ENCODE results near the gene HOXD1.
A peak's percentile ranks its signal among the peaks of the same experiment; 100 is the strongest.

The HOXD1 gene

DNA sequence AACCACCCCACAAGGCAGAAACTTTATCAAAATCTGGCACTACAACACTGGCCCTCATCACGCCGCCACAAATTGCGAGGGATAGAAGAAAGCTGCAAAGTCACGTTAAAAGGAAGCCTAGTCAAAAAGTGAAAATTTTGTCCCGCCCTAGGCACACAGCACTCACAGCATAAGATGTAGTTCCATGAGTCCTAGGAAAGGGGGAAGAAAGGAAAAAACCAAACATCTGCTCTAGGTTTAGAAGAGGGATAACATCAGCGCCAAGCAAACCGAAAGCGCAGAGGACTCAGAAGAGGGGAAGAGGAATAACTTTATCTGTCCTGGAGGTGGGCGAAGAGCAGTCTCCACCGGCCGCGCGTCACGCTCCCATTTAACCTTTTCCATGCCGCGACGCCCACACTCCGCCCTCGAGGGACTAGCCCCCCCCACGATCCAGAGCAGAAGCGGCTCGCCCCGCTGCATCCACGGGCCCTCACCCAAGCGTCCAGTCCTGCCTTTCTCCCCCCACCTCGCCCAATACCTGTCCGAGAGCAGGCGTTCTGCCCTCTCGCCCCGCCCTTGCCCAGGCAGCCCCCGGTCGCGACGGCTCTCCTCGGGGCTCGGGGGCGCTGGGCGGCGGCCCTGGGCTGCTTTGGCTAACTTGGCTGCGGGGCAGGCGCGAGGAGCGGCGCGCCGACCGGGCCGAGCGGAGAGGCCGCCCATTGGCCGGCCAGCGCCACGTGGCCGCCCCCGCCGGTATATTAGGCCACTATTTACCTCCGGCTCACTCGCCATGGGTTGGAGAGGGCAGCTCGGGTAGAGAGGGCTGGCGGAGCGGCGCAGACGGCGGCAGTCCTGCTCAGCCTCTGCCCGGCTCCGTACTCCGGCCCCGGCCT is at the start of gene HOXD1:
Gene HOXD1 (plus strand): TSS at position 770 of the 875 bp plus-strand sequence. CDS start 134 bp downstream, outside the sequence.
- peak; percentile 8 for DNase-seq (ENCODE audit: low read depth)

DNA sequence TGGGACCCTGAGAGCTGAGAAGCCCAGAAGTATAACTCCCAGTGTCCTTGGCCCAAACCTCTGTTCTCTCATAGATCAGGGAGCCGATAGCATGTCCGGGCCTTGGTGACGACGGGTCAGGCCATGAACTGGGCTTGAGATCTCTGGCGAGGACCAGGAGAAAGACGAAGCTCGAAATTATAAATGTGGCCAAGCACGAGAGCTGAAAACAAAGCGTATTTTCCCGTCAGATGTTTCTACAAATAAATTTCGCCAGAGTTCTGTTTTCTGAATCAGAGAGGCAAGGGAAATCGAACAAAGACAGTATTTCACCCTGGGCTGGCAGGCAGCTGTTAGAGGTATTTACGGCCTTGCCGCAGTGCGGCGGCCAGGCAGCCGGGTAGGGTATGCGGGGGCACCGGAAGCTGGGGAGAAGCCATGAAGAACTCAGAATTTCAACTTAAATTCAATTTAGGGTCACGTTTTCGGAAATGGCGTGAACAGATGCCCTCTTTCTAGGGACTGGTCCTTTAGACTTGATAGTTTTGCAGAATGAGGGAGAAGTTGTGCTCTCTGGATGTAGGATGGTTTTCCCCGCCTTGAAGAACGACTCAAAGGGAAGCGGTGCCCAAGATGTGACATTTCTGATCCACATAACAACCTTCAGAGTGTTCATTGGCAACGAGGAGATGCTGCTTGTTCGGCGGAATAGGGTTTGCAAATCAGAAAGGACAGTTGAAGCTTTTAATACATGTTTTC is 49.4 kb upstream of the HOXD1 start:
- no peak for DNase-seq (ENCODE audit: low read depth)

DNA sequence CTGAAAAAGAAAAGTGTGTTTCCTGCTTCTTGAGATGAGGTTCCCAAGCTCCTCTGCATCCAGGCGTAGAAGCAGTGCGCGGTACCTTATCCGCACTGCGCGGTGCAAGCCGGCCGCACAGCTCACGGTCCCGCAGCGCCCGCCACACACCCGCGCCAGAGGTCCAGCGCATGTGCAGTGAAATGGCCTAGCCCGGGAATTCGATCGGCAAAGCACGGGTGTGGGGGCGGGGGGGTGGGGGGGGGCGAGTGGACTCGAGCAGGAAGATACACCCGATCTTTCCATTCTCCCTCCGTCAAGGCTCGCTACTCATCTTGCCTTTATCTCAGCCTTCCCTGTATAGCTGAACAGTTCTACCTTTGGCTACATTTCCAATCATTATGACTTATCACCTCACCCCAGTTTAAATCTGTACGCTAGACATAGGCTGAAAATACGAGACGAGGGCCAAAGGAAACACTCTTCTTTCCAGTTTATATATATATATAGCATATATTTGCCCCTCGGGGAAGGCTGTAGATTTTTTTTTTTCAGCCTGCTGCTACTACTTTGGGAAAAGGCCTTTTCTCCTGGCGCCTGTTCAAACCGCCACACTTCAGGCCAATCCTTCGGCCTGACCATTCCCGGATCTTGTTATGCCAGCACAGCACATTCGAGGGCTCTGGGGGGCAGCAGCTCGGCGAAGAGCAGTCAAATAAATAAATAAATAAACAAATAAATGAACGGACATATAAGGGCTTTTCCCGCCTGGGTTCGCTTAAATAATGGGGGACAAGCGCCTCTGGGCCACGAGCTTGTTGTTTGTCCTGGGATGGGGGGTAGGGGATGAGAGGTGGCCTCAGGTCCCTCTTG is 48.6 kb upstream of the HOXD1 start:
- peak; percentile 10 for DNase-seq (ENCODE audit: low read depth)

DNA sequence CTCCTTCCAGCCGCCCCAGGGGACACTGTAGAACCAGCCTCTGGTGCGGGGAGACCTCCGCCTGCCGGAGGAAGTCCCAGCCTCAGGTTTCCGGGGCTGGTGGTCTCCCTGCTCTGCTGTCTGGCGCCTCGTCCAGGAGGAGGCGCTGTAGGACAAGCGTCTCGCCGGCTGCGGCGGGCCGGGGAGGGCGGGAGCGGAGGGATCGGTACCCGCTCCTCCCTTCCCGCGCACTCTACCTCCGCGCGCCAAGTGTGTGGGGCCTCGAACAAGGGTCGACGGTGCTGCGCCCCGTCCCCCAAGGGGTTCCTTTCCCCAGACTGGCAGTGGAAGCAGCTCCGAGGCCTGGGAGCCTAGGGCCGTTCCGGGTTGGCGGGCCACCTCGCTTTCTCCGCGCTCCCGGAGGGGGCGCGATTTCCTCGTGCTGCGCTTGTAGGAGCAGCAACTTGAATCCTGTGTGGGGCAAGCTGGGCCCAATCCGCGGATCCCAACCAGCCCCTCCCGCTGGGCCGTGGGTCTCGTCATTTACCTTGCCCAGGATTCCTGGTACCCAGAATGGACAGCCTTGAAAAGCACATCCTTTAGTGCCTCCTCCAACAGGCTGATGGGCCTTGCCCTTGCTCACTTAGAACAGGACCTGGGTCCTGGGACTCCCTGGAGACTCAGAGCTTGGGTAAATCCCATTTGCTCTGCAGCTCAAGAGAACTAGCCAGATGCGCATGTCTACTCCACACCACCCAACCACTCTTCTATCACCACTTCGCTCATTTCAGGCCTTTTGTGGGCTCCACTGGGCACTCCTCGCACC is 47.8 kb upstream of the HOXD1 start:
- DNase-seq (ENCODE audit: low read depth), result peak; percentile 67

DNA sequence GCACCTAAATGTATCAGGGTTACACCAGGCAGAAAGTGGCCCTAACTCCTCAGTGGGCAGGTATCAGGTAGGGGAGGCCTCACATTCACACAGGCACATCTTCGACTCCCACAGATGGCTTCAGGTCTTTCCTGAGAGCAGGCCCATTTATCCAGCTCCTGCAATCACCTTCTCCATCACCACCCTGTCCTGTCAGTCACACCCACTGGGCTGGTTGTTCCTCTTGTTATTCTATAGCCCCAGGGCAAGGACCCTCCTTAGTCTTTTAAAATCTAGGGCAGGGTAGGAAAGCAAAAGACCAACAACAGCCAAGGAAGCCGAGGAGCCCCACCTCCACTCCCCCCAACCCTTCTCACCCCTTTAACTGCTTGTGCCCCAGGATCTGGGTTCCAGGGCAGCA is 46.2 kb upstream of the HOXD1 start:
- no peak for DNase-seq (ENCODE audit: low read depth)

DNA sequence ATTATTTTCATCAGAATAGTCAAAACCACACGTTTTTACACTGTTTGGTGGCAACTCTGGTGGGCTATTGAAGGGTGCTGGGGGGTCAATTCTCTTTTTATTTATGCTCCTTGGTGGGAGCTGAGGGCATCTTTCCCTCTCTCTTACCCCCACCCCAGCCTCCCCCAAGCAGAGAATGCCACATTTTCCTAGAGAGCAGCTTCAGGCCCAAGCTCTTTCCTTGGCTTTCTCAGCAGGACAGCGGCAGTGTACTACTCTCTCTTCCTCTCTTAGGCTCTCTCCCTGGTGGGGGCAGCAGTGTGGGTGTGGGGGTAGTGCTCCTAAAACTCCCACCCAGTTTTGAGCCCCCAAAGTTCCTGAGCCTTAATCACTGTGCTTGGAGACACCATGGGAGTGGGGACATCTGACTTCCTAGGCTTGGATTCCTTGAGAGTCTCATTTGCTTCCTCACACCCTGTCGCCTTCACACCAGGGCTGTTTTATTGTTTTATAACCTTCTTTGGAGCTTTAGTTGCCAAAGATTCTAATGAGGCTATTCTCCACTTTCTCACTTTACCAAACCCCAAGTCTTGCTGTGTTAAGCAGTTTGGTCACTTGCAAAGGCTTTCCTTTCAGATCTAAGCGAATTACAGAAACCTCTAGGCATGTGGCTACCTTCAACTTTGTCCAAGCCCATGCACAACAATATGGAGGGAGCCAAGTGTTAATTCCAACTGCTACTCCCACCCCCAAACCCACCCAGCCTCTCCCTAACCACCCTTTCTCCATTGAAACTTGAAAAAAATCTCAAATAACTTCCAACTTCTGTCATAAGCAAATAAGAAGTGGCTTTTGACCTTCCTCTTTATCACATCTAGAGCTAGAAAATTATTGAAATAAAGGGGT is 43.1 kb upstream of the HOXD1 start:
- DNase-seq (ENCODE audit: low read depth), result no peak

DNA sequence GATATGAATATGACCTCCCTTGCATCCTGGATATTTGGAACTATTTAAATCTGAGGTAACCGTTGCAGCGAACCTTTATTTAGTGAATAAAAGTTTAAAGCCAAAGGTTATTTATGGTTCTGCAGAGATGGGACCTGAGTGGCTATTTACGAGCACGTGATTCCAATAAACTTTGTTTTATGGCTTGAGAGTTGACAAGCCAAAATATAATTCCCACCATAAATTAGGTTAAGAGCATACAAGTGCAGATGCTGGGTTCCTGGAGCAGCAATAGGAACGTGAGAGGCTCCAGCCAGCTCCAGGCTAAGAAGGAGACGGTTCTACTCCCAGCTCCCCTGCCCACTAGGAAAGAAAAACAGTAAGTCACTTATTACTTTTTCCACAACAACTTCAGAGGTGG is 42.4 kb upstream of the HOXD1 start:
- DNase-seq (ENCODE audit: low read depth), result no peak

DNA sequence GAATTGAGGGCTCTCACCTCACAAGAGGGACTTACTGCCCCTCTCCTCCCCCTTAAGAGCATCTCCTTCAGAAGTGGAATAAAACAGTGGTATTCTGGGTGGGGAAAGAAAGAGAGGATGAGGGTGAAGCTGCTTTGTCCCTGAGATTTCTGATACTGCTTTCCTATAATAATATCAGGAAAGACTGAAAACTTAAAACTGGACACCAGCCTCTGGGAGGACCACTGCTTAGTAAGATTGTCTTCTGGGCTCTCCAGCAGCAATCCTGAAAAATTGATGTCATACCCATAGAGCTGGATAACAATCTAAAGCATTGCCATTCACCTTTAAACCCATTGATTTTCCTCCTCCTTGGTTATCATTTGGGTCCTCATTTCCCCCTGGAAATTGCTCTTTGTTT is 41.8 kb upstream of the HOXD1 start:
- no peak for DNase-seq (ENCODE audit: low read depth)

DNA sequence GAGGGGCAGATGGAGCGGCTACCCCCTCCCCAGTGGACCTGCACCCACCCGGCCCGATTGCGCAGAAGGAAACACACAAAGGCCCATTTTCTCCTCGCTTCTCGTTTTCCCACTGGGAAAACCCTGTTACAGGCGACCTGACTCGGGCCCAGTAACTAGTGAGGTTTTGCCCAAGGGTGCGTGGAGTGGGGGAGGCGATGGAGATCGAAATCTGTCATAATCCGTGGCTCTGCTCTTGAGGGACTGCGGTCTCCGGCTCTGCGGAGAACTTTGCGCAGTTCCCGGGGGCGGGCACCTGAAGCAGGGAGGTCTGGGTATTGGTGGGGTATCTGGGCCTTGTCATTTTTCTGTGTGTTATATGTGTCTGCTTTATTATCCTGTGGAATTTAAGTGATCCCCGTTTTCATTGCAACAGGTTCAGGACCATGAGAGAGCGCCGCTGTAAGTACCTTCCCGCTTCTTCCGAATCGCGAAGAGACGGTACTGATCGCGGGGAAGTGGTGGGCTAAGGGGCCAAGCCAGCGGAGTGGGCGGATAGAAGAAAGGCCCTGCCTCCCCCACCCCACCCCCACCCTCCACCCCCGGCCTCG is 41.2 kb upstream of the HOXD1 start:
- no peak for DNase-seq (ENCODE audit: low read depth)

DNA sequence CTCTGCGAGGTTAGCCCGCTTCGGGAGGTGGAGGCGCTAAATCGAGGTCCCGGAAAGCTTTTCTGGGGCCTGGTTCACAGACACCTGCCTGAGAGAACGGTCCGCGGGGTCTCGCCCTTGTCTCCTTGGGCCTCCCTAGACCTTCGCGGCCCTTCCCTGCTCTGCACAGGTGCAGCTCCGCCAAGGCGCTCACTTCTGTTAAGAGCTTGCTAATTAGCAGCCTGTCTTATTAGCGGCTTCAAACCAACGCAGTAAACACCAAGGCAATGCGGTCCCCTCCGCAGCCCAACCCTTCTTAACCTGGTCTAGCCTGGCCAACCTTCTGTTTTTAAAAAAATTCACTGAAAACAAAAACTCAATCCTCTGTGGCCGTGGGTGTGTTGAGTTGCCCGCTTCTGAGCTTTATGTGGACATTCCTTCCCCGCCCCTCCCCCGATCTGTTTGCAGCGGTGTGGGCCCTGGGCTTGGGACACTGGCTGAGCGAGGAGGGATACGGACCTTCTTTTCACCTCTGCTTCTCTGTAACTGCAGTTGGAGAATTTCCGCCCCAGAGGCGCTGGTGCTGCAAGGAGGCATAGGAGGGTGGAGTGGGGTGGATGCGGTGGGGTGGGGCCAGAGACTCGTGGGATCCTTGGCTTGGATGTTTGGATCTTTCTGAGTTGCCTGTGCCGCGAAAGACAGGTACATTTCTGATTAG is 40.5 kb upstream of the HOXD1 start:
- no peak for DNase-seq (ENCODE audit: low read depth)

DNA sequence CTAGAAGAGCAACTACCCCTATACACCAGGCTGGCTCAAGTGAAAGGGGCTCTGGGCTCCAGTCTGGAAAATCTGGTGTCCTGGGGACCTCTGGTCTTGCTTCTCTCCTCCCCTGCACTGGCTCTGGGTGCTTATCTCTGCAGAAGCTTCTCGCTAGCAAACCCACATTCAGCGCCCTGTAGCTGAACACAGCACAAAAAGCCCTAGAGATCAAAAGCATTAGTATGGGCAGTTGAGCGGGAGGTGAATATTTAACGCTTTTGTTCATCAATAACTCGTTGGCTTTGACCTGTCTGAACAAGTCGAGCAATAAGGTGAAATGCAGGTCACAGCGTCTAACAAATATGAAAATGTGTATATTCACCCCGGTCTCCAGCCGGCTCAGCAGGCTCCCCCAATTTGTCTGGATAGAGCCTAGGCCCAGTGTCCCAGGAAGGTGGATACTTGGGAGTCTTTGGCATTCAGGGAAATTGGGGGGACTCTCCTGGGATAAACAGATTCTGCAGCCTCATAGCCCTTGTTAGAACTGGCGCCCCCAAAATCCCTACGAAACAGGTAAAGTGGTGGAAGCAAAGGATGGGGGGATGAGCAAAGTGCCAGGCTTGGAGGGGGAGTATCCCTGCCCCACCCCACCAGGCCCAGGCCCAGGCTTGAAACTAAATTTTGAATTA is 39.6 kb upstream of the HOXD1 start:
- no peak for DNase-seq (ENCODE audit: low read depth)

DNA sequence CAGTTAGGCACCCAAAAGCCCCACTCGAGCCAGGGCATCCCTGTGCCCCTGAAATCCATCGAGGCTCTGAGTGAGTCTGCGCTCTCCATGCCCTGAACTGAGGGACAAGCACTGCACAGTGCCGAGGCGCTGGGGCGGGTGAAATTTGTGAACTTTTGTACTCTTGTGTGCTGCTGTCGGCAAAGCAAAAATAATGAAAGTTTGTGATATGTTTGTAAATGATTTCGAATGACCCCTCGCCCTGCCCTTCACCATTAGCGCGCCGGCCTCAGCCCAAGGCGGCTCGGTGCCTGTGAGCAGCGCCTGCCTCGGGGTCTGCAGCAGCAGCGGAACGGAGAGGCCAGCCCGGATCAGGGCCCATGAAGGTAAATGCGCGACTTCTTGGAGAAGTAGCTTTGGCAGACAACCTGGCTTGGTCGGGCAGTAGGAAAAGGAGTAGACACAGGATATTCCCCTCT is 39.0 kb upstream of the HOXD1 start:
- no peak for DNase-seq (ENCODE audit: low read depth)

DNA sequence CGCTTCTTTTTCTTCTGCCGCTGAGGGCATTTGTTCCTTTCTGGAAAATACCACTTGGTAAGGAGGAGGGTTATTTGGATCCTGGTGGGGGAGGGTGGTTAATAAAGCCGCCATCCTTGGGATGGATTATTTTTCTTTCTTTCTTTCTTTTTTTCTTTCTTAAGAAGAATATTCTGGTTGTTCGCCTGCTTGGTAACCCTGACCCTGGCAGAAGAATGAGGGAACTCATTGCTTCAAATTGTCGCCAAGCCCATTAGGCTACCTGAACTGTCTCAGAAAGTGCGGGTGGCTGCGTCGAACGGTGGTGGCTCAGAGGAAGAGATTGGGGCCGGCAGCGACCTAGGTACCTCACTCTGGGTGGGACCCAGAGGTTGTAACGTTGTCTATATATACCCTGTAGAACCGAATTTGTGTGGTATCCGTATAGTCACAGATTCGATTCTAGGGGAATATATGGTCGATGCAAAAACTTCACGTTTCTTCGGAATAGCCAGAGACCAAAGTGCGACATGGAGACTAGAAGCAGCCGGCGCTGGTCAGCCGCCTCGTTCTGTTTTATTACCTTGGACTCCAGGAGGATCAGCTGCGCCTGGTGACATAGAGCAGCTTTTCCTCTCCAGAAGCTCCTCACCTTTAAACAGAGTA is 38.4 kb upstream of the HOXD1 start:
- no peak for DNase-seq (ENCODE audit: low read depth)

DNA sequence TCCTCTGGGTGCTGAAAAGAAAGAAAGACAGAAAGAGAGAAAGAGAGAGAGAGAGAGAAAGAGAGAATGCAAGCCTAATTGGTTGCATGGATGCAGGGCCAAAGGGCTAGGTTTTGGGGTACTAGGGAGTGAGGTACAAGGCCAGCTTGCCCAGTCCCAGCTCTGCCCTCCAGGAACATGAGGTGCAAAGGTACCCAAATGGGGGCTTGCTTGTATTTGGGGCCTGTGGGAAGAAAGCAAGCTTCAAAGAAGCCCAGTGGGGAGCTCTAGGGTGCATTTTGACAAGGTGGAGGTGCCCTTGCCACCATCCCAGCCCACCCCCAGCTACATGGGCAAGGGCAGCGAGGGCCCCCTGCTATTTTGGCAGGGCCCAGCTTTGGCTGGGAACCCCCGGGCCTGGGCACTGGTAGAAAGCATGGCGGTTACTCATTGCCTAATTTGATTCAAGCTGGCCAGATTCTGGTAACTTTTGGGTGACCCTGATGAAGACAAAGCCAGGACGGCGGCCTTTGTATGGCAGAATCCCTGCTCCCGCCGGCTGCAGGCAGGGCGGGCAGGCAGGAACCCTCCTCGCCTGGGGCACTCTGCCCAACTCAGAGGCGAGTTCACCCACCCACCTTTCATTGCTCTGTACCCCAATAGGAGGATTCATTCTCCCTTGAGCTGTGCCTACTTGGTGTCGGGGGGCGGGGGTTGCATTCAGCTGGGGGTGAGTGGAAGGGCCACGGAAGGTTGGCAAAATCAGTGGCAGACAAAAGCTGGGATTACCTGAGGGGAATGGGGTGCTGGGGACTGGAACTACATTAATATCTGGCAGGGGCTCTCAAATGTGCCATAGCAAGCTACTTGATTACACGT is 37.7 kb upstream of the HOXD1 start:
- no peak for DNase-seq (ENCODE audit: low read depth)

DNA sequence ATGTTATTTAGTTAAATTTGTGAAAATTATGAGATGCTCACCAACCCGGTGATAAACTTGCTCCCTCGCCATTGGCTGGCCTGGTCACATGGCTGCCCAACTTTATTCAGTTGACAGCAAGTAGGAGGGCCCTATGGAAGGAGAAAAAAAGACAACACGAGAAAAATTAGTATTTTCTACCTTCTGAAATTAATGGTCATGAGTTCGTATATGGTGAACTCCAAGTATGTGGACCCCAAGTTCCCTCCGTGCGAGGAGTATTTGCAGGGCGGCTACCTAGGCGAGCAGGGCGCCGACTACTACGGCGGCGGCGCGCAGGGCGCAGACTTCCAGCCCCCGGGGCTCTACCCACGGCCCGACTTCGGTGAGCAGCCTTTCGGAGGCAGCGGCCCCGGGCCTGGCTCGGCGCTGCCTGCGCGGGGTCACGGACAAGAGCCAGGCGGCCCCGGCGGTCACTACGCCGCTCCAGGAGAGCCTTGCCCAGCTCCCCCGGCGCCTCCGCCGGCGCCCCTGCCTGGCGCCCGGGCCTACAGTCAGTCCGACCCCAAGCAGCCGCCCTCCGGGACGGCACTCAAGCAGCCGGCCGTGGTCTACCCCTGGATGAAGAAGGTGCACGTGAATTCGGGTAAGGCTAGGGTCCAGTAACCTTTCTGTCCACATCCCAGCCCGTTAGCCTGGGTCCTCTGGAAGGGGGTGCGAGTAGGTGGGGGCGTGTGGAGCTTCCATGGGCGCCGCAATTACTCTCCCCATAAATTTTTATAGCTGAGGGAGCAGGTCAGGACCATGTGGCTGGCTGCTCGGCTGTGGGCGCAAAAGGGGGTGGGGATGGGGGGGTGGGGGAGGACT is 36.8 kb upstream of the HOXD1 start, which contains the start of gene HOXD4:
Gene HOXD4 (plus strand): TSS at position 109 of the 846 bp plus-strand sequence. CDS start 84 bp downstream, at position 193.
- DNase-seq (ENCODE audit: low read depth), result no peak
